OCI-LY7 (cell line): ENCODE data around the gene KCNAB2.

Experiments used
- EZH2phosphoT487 ChIP-seq: fragments of 200-600 bp; sonication (generic); IDR thresholded peaks from 2 replicates; pipeline ENCODE4 v1.6.1; 2018; ENCODE audit warnings: low read depth, borderline replicate concordance, mild to moderate bottlenecking, mixed run types, antibody characterized with exemption, low read length, moderate library complexity, mixed read lengths
- TF ChIP-seq, protein P1 (sequence below): fragments of 200-600 bp; sonication (generic); conservative IDR thresholded peaks from 2 replicates; pipeline ENCODE4 v1.5.1; 2014; ENCODE audit warnings: mild to moderate bottlenecking, antibody characterized with exemption, low read length, moderate library complexity, mixed read lengths

DNA sequence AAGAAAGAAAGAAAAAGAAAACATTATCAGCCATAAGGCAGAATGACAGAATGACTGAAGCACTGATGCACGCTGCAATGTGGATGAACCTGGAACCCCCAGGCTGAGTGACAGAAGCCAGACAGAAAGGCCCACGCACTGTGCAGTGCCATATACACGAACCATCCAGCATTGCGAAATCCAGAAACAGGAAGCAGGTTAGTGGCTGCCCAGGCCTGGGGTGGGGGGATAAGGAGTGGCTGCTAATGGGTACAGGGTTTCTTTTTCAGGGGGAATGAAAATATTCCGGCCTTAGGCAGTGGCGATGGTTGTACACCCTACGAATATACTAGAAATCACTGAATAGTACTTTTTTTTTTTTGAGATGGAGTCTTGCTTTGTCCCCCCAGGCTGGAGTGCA, 77.4 kb downstream of the KCNAB2 start:
- TF ChIP-seq, protein P1, sequence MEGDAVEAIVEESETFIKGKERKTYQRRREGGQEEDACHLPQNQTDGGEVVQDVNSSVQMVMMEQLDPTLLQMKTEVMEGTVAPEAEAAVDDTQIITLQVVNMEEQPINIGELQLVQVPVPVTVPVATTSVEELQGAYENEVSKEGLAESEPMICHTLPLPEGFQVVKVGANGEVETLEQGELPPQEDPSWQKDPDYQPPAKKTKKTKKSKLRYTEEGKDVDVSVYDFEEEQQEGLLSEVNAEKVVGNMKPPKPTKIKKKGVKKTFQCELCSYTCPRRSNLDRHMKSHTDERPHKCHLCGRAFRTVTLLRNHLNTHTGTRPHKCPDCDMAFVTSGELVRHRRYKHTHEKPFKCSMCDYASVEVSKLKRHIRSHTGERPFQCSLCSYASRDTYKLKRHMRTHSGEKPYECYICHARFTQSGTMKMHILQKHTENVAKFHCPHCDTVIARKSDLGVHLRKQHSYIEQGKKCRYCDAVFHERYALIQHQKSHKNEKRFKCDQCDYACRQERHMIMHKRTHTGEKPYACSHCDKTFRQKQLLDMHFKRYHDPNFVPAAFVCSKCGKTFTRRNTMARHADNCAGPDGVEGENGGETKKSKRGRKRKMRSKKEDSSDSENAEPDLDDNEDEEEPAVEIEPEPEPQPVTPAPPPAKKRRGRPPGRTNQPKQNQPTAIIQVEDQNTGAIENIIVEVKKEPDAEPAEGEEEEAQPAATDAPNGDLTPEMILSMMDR = no peak
- TF ChIP-seq EZH2phosphoT487 = no peak
